GM12801 (cell line): ENCODE measurements around the gene EFCAB5.

Experiments
- CTCF ChIP-seq: IDR thresholded peaks from one replicate; pipeline ENCODE4 v1.5.1; 2011; ENCODE audit warnings: control low read depth; ENCODE audit not compliant: insufficient read length; ENCODE audit errors: extremely low read depth

EFCAB5 gene

DNA sequence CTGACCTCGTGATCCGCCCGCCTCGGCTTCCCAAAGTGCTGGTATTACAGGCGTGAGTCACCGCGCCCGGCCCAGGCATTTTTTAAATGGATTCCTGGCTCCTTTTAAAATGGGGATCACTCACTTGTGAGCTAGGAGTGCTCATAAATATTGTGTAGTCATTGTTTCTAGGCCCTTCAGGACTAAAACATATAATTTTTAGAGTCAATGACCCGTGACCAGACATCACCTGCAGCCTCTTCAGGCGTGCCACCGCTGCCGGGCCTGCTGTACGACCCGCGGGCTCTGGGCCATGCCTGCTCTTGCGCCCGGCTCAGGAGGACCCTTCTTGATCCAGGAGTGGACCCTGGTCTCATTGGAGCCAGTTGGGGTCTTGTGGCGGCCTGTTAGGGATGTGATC lies 30.8 kb downstream of the EFCAB5 start:
- TF ChIP-seq CTCF, result no peak

DNA sequence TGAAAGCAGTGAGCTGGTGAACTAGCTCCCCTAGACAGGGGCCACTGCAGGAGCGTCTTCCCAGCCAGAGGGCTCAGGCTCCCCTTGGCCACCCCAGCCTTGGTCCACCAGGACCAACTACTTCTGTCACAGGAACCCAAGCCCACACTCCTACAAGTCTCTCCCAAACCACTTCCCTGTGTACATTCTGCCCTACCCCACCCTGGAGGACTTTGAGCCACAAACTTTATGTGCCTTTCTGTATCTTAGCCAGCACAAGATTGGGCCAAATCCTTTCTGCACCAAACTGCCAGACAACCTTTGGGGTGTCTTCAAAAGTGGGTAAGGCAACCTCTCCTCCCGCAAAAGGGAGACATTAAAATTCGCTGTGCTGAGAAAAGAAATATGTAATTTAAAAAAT lies 31.6 kb downstream of the EFCAB5 start:
- no peak for TF ChIP-seq CTCF

- TF ChIP-seq CTCF, result no peak
Observed at GRCh38 chr17:29977836-29978235, 36.4 kb downstream of the EFCAB5 start.

DNA sequence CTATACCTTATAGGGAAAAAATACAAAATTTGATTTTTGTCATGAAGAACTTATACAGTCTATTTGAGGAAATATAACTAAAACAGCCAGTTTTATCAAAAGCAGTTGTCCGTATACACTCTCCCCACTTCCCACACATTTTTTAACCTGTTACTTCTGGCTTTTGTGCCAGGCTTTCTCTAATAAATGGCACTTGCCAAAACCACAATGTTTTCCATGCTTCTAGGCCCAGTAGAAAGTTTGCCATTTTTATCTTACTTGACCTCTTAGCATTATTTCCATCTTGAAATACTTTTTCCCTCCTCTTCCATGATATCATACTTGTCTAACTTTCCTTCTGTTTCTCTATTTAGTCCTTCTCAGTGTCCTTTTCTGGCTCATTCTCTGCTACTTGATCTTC lies 38.8 kb downstream of the EFCAB5 start:
- no peak for TF ChIP-seq CTCF

GRCh38 chr17:29982991-29983653 lies 41.7 kb downstream of the EFCAB5 start:
- no peak for TF ChIP-seq CTCF

- TF ChIP-seq CTCF, result no peak
Observed at GRCh38 chr17:29996458-29996857, 55.0 kb downstream of the EFCAB5 start.

- no peak for TF ChIP-seq CTCF
Observed at GRCh38 chr17:30000001-30000754, 58.7 kb downstream of the EFCAB5 start.
